Stimulated activated CD4-positive, alpha-beta T cell treated with anti-CD3 and anti-CD28 coated beads, Interleukin-2, amount 100 ng/mL, for 48 hours (primary cell): Measurements from ENCODE around the gene CNOT8.

Experiments
- DNase-seq, 2 donors: peaks; one replicate each; pipeline ENCODE4 v3.0.0-alpha.2; 2020

The CNOT8 gene

DNA sequence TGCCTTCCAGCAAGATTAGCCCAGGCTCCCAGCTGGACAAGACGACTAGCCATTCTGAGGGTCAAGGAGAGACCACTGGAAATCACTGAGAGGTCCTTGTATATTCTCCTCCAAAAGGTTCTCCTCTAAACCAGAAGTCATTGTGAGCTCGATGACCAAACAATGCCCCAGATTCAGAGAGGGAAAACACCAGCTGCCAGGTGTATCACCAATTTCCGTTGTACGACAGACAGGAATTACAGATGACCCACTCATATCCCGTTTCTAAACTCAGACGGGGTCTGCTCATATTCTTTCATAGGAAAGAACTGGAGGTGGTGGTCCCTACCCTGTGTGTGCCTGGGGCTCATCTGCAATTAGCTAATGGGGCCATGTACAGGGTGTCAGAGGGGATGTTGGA, 22.2 kb upstream of the CNOT8 start:
- DNase-seq: no peak

GRCh38 chr5:154837009-154837901, 21.2 kb upstream of the CNOT8 start:
- no peak for DNase-seq

DNA sequence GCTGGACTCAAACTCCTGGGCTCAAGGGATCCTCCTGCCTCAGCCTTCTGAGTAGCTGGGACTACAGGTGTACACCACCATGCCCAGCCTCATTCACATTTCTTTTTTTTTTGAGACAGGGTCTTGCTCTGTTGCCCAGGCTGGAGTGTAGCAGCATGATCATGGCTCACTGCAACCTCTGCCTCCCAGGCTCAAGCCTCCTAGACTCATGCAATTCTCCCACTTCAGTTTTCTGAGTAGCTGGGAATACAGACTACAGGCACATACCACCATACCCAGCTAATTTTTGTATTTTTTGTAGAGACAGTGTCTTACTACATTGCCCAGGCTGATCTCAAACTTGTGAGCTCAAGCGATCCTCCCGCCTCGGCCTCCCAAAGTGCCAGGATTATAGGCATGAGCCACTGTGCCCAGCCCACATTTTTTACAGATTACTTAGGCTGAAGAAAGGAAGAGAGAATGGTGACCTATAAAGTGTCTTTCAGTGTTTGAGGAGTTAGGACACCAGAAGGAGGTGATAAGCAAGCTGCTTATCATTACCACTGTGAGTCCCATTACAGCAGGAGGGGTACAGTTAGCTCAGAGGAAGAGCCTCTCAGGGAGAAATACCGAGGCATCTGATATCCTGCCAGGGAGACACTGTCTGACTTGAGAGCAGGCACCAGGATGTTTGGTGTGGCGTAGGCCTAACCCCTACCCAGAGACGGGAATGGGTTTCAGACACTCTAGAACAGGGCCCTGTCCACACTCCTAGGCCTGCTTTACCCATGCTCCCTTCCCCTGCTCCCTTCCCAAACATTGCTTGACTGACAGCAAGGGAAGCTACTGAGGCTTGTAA, 17.8 kb upstream of the CNOT8 start:
- no peak for DNase-seq

DNA sequence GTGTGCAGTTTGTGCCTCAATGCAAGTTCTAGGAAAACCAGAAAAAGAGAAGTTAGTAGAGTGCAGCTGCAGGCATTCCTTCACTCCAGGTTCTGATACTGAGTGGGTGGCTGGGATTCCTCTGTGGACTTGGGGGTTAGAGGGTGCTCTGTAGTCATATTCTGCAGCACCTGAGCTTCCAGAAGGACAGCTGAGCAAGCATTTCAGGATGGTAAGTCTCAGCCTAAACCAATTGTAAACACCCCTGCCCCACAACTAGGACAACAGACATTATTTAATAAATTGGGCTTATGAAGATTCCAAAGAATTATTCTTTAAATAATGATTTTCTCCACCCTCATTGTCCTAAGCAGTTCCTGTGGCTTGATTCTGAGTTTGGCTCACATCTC, 17.2 kb upstream of the CNOT8 start:
- no peak for DNase-seq

GRCh38 chr5:154842689-154843530, 15.5 kb upstream of the CNOT8 start:
- DNase-seq: no peak

- DNase-seq: no peak
Measured at GRCh38 chr5:154844809-154845208, 13.6 kb upstream of the CNOT8 start.

DNA sequence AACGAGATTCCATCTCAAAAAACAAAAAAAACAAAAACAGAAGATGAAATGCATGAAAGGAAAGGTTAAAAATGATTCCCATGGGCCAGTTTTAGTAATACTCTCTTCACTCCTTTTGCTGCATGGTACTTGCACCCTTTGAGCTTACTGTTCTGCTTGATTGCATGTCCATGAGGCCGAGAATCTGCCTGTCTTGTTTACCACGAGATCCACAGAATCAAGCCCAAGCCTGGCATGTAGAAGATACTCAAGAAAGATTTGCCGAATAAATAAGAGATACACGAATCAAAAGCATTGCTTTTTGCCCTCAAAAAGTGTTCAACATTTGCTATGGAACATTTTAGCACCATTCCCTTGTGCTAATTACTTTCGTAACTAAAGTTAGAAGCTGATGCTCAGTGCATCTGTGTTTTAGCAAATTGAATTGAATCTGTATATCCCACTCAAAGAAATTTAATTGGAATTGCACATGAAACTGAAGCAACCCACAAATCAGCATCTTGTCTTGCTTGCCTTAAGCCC, 9.1 kb upstream of the CNOT8 start:
- no peak for DNase-seq

DNA sequence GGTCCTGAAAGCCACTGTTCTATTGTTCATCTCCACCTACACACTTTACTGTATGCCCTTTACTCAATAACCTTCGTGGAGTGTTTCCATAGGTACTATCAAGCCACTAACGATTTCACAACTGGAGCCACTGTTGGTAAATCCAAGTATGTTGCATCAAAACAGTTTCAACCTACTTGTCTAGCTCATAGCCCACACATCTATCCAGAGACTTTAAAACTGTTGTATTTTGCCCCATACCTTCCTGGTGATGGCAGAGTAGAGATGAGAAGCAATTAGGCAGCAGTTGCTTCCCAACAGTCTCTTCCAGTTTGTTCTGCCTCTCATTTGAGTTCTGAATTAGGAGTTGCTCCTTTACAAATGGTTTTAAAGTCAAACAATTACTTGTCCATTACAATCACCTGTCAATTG, 8.6 kb upstream of the CNOT8 start:
- no peak for DNase-seq

DNA sequence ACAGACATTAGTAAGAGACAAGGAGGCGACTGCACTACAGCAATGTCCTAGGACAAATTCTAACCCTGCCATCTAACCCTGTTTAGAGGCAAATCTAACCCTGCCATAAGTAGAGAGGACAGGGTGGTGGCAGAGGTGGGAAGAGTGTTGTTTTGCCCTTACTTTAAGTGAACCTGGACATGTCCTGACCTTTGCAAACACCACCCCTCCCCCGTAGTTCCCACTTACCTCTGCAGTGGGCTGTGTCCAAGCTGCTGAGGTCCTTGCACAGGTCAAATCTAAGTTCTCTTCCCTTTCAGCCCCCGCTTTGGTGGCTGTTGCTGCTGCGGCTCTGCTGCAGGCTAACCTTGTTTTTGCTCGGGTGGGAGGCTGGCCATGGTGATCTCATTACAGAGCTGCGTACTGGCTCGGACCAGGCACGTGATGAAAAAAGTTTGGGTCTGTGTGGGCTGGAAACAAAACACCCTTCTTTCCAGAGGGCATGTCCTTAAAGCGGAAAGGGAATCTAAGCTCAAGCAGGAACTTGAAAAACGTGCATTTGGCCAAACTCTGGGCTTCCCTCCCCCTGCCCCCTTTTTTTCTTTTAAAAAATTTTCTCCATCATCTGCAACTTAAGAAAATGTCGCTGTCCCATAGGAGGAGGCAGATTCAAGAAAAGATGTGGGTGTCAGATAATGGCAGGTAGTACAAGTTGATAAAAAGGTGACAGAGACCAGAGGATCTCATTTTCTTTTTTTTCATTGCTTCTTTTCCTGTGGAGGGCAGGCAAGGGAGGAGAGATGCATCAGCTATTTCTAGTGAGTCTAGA, 8.0 kb upstream of the CNOT8 start, which contains the start of gene FAXDC2:
TSS of gene FAXDC2 (minus strand) at position 349 of the 808 bp plus-strand sequence. CDS start 12,425 bp downstream, outside the sequence.
- DNase-seq: no peak

DNA sequence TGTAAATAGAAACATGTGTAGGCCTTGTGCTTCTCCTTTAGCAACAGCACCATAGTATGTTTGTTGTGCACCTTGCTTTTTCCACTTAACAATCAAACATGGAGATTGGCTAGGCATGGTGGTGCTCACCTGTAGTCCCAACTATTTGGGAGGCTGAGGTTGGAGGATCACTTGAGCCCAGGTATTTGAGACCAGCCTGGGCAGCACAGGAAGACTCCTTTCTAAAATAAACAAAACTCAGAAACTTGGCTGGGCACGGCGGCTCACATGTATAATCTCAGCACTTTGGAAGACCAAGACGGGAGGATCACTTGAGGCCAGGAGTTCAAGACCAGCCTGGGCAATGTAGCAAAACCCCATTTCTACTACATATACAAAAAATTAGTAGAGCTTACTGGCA, 7.1 kb upstream of the CNOT8 start:
- no peak for DNase-seq

GRCh38 chr5:154857530-154858296, 714 bp upstream of the CNOT8 start:
- DNase-seq: peak; percentile 68 to 73

DNA sequence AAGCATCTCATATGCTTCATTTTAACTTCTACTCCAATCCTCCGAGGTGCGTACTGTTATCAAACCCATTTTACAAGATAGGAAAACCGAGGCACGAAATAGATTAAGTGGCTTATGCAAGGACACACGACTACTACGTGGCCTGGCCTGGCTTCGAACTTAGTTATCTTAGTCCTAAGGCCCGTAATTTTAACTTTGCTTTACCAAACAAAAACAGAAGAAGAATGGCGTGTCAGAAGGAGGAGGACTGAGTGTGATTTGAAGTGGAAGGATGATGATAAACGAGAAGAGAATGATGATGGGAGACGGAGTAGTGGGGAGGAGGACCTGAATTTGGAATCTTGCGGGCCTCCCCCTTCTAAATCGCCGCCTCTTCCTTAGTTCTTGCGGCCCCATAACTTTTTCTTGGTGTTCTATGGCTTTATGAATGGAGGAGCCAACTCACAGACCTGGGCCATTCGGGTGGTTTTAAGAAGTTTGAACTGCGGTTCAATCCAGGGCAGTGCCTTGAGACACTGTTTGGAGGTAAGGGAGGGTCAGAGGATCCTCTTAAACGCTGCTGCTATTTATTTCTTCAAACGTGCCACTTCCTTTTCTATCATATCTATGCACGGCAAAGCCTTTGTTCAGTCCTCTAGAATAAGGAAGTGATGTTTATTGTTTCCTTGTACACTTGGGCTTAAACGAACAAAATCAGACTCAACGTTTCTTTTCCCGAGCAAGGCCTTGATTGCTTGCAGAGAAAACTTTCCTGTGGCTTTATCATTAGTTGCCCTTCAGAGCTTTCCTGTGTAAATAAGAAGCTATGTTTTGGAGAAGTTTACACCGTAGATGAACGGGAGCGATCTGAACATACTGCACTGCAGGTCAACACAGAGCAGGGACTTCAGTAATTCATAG, 795 bp downstream of the CNOT8 start:
- no peak for DNase-seq

- DNase-seq: no peak
Measured at GRCh38 chr5:154860123-154860522, 1.7 kb downstream of the CNOT8 start.

DNA sequence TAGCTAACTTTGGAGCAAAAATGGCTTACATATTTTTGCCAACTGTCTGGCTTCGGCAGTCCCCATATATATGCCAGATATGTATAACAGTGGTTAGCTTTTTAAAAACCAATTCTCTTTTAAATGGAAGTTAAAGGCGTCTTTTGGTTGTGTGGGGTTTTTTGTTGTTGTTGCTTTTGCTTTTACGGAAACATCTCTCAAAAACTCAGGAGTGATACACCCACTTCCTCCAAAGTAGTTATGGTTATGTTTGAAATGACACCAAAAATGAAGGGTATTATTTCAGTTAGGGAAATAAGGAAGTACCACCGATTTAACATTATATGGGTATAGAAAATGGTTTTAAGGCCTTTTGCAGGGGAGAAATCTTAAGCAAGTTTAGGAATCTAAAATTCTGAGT, 2.3 kb downstream of the CNOT8 start:
- no peak for DNase-seq

DNA sequence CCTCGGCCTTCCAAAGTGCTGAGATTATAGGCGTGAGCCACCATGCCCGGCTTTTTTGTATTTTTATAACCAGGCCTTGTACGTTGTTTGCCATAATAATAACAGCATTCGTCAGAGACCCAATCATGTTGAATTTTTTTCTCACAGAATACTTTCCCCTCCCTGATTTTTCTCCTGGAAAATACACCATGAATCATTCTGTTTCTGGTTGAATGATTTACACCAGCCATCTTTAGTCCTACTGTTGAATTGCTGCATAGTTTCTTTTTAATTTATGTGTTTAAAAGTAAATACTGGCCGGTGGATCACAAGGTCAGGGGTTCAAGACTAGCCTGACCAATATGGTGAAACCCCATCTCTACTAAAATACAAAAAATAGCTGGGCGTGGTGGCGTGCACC, 3.5 kb downstream of the CNOT8 start:
- DNase-seq: no peak

DNA sequence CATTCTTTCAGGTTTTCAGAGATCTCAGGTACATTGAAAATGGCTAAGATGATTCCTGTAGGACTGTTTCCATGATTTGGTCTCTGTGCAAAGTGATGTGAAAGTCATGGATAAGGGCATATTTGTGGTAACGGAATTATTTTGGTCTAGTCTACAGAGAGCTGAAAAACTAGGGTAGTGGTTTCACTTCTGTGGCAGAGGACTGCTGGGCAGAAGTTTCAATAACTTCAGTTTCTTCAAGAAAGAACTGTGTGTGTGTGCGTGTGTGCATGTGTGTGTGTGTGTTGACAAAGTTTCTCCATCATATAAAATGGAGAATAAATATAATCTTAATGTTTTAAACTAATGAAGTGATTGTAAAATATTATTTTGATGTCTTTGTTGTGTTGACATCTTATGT, 4.3 kb downstream of the CNOT8 start:
- DNase-seq: no peak

DNA sequence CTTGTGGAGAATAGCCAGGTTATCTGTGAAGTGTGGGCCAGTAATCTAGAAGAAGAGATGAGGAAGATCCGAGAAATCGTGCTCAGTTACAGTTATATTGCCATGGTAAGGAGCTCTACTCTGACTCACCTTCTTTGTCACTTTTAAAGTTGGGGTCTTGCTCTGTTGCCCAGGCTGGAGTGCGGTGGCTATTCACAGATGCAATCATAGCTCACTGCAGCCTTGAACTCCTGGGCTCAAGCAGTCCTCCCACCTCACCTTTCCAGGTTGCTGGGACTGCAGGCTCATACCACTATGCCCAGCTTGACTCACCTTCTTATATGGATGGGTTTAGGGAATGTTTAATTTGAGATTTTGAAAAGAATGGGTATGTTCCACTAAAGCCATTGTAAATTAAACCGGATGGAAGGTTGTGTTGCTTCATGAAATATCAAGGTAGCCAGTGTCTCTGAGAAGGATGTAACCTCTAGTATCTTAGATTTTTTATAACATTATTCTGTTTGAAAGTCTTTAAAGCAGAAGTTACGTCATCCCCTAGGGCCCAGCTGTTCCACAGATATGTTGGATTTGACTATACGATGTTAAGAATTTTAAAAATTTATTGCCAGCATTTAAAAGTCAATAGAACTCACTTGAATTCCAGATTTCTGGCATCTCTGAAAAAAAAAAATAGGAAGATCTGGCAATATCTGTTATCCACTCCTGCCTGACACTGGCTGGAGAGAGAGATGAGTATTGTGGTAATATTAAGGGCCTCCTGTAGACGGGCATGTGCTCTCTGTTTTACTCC, 5.1 kb downstream of the CNOT8 start:
- DNase-seq: no peak

DNA sequence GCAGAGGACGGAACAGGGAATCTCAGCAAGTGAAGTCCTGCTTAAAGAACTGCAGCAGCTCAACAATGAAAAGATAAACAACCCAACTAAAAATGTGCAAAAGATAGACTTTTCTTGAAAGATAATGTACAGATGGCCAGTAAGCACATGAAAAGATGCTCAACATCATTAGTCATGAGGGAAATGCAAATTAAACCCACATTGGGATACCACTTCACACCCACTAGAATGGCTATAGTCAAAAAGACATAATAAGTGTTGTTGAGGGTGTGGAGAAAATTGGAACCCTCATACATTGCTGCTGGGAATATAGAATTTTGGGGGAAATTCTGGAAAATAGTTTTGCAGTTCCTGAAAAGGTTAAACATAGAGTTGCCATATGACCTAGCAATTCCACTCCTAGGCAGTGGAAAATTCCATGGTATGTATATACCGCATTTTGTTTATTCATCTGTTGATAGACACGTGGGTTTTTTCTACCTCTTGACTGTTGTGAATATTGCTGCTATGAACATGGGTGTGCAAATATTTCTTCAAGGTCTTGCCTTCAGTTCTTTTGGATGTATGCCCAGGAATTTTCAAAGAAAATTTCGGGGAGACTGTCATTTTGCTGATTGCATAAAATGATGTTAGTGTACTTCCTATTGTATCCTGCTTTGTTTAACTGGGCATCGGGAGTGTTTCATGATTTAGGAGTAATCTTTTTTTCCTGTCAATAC, 7.2 kb downstream of the CNOT8 start:
- no peak for DNase-seq
